GM12878 (cell line): ENCODE measurements around the gene IGFBP2. TPM values are rescaled to one million over a fixed set of nuclear protein-coding genes. Genes with fewer than 3 reads are reported as not detected.

Experiments
- ATAC-seq: fragments of 200-7000 bp; cut with Tn5 transposase; 3 replicates; pipeline ENCODE4 v1.9.1; 2020; ENCODE audit warnings: mild to moderate bottlenecking, moderate library complexity
- BruUV-seq: library from RNA; stranded (reverse); fragments of 400-500 nt; replicated peaks from 2 replicates; lab custom pipeline; 2021; lab: Mats Ljungman, UMichigan
- CTCF ChIA-PET: fragments of 300-600 bp; sonication (Branson Sonifier 250); formaldehyde crosslinking; extraction: SDS; loops from one replicate; lab custom pipeline; 2021; ENCODE audit warnings: inconsistent platforms; lab: Yijun Ruan, JAX
- POLR2A ChIA-PET: fragments of 350-600 bp; formaldehyde crosslinking; extraction: SDS; loops from one replicate; lab custom pipeline; 2021; ENCODE audit warnings: inconsistent platforms; lab: Charles Lee
- RAD21 ChIA-PET: fragments of 300-600 bp; sonication (Branson Sonifier 250); formaldehyde crosslinking; loops from one replicate; lab custom pipeline; 2023; ENCODE audit warnings: antibody characterized with exemption; ENCODE audit not compliant: unreplicated experiment; lab: Charles Lee
- SMC1A ChIA-PET: fragments of 300-600 bp; sonication (Branson Sonifier 250); formaldehyde crosslinking; loops from one replicate; lab custom pipeline; 2023; ENCODE audit not compliant: unreplicated experiment, uncharacterized antibody; lab: Charles Lee
- DNase-seq: peaks from one replicate; pipeline ENCODE4 v3.0.0-alpha.2; 2011; ENCODE audit warnings: low read depth, low spot score
- FAIRE-seq: peaks from 3 replicates; lab custom pipeline; 2011; peaks lifted over from hg19 to GRCh38; lab: Jason Lieb, UNC
- H2AFZ ChIP-seq: 2 replicates; pipeline ENCODE4 v1.6.0; 2011; ENCODE audit warnings: low read depth, low read length, control low read depth; ENCODE audit not compliant: control insufficient read depth
- H3K27ac ChIP-seq: 2 replicates; pipeline ENCODE4 v1.5.1; 2011; ENCODE audit warnings: control low read depth; ENCODE audit not compliant: control insufficient read depth, insufficient read depth
- H3K27me3 ChIP-seq, 2 experiments: replicated peaks in 1 of 2; 2 replicates each; pipeline versions ENCODE4 v1.6.0 to v1.6.1; 2011; ENCODE audit warnings: low read length in 1 of 2; ENCODE audit not compliant: control insufficient read depth in 2 of 2, insufficient read depth in 2 of 2
- H3K36me3 ChIP-seq, 2 experiments: 2 replicates each; pipeline ENCODE4 v1.5.1; 2011; ENCODE audit warnings: low read length in 1 of 2; ENCODE audit not compliant: control insufficient read depth in 2 of 2, insufficient read depth in 2 of 2
- H3K4me1 ChIP-seq: 2 replicates; pipeline ENCODE4 v1.6.1; 2011; ENCODE audit warnings: mild to moderate bottlenecking, low read length, moderate library complexity, mixed read lengths; ENCODE audit not compliant: control insufficient read depth, insufficient read depth
- H3K4me2 ChIP-seq: 2 replicates; pipeline ENCODE4 v1.6.0; 2011; ENCODE audit warnings: control low read depth; ENCODE audit not compliant: control insufficient read depth, insufficient read depth
- H3K4me3 ChIP-seq: fragments of 200-600 bp; sonication (generic); 2 replicates; pipeline ENCODE4 v1.5.1; 2016
- H3K79me2 ChIP-seq: 2 replicates; pipeline ENCODE4 v1.6.0; 2011; ENCODE audit warnings: low read length; ENCODE audit not compliant: control insufficient read depth, insufficient read depth
- H3K9ac ChIP-seq: 2 replicates; pipeline ENCODE4 v1.8.0; 2011; ENCODE audit warnings: low read length, control low read depth, mixed read lengths; ENCODE audit not compliant: control insufficient read depth, insufficient read depth
- H3K9me3 ChIP-seq: replicated peaks from 3 replicates; pipeline ENCODE4 v1.5.1; 2011; ENCODE audit warnings: mild to moderate bottlenecking, low read length; ENCODE audit not compliant: control insufficient read depth, insufficient read depth
- H4K20me1 ChIP-seq: 2 replicates; pipeline ENCODE4 v1.6.0; 2011; ENCODE audit not compliant: control insufficient read depth, insufficient read depth
- CREM ChIP-seq: IDR thresholded peaks from 2 replicates; pipeline ENCODE4 v1.6.1; 2014; ENCODE audit warnings: antibody characterized with exemption, low read depth
- EGR1 ChIP-seq, 2 experiments: IDR thresholded peaks; 1 replicate in 1 of 2; 2 replicates in 1 of 2; pipeline ENCODE4 v1.6.1; 2011 to 2012; ENCODE audit warnings: low read depth in 2 of 2, low read length in 2 of 2, borderline replicate concordance in 1 of 2, mild to moderate bottlenecking in 1 of 2, moderate library complexity in 1 of 2
- FOXK2 ChIP-seq: fragments of 450-650 bp; IDR thresholded peaks from 2 replicates; pipeline ENCODE4 v1.6.1; 2017; ENCODE audit warnings: mild to moderate bottlenecking, moderate library complexity
- FOXM1 ChIP-seq: IDR thresholded peaks from 2 replicates; pipeline ENCODE4 v1.6.1; 2012; ENCODE audit warnings: low read depth, mild to moderate bottlenecking, inconsistent platforms, low read length, moderate library complexity
- HCFC1 ChIP-seq: fragments of 150-350 bp; IDR thresholded peaks from 2 replicates; pipeline ENCODE4 v1.6.1; 2014; ENCODE audit warnings: low read length
- HDAC2 ChIP-seq: fragments of 200-600 bp; sonication (generic); IDR thresholded peaks from 2 replicates; pipeline ENCODE4 v1.6.1; 2017
- IKZF1 ChIP-seq: fragments of 450-650 bp; conservative IDR thresholded peaks from 2 replicates; pipeline ENCODE4 v1.6.1; 2017; ENCODE audit warnings: antibody characterized with exemption, mild to moderate bottlenecking
- MTA2 ChIP-seq: fragments of 450-650 bp; IDR thresholded peaks from 2 replicates; pipeline ENCODE4 v1.6.1; 2016; ENCODE audit warnings: low read depth, mild to moderate bottlenecking, moderate library complexity
- NBN ChIP-seq: fragments of 450-650 bp; IDR thresholded peaks from 2 replicates; pipeline ENCODE4 v1.6.1; 2016
- NRF1 ChIP-seq: conservative IDR thresholded peaks from 2 replicates; pipeline ENCODE4 v1.6.1; 2011; ENCODE audit warnings: mild to moderate bottlenecking, low read depth, low read length, improper control_type of control experiment
- POLR2AphosphoS5 ChIP-seq: IDR thresholded peaks from 2 replicates; pipeline ENCODE4 v1.6.1; 2011; ENCODE audit warnings: mild to moderate bottlenecking, low read length, inconsistent platforms
- SIN3A ChIP-seq: IDR thresholded peaks from 2 replicates; pipeline ENCODE4 v1.6.1; 2012; ENCODE audit warnings: low read depth, low read length, improper control_type of control experiment
- SIX5 ChIP-seq: IDR thresholded peaks from 2 replicates; pipeline ENCODE4 v1.6.1; 2011; ENCODE audit warnings: mild to moderate bottlenecking, low read depth, low read length, moderate library complexity; ENCODE audit not compliant: severe bottlenecking
- SP1 ChIP-seq: IDR thresholded peaks from one replicate; pipeline ENCODE4 v1.6.1; 2011; ENCODE audit warnings: low read depth, low read length
- SREBF1 ChIP-seq: IDR thresholded peaks from 2 replicates; pipeline ENCODE4 v1.6.1; 2012; ENCODE audit warnings: mild to moderate bottlenecking, low read length
- ZNF592 ChIP-seq: fragments of 450-650 bp; IDR thresholded peaks from 2 replicates; pipeline ENCODE4 v1.6.1; 2017; ENCODE audit warnings: mild to moderate bottlenecking, moderate library complexity
- in situ Hi-C: fragments of 300-500 bp; cut with MboI; formaldehyde crosslinking; loops from 9 replicates; pipeline ENCODE4 v1.14.3; 2018; ENCODE audit warnings: mixed read lengths
- intact Hi-C: fragments of 100-400 bp; cut with micrococcal nuclease; formaldehyde crosslinking; loops from one replicate; pipeline ENCODE4 v1.14.2; 2022; ENCODE audit not compliant: unreplicated experiment
- polyA plus RNA-seq, 11 experiments: library from polyadenylated mRNA; depleted of rRNA in 4 of 11; unstranded in 6 of 11; stranded (reverse) in 5 of 11; fragments of >200 nt; fragmentation: Nextera tagmentation in 4 of 11; fragmentation: Illumina TruSeq in 1 of 11; extraction: Ambion mirVana in 4 of 11; extraction: Trizol in 1 of 11; gene quantifications; 1 replicate in 1 of 11; 2 replicates in 10 of 11; pipeline versions ENCODE4 v1.2.1 to v1.2.3, GENCODE V29; 2011 to 2016; ENCODE audit warnings: inconsistent platforms in 2 of 11, missing spikeins in 2 of 11, low read depth in 1 of 11
- total RNA-seq, 4 experiments: library from RNA; depleted of rRNA in 3 of 4; stranded (reverse); fragments of >200 nt in 3 of 4; fragmentation: Illumina TruSeq in 1 of 4; extraction: Trizol in 1 of 4; gene quantifications; 2 replicates each; pipeline versions ENCODE4 v1.2.1 to v1.2.3, GENCODE V29; 2013 to 2021
- TF ChIP-seq, protein P1 (sequence below): fragments of 450-650 bp; IDR thresholded peaks from 2 replicates; pipeline ENCODE4 v1.6.1; 2017; ENCODE audit warnings: borderline replicate concordance
- TF ChIP-seq, protein P2 (sequence below): IDR thresholded peaks from 2 replicates; pipeline ENCODE4 v1.6.1; 2011; ENCODE audit warnings: low read depth, mild to moderate bottlenecking, low read length, moderate library complexity, borderline replicate concordance; ENCODE audit errors: extremely low read depth

The IGFBP2 gene
- total and polyA plus RNA-seq, 10 of the 15 experiments (the other 5 are each of a cell fraction or from before 2014, with no cell fraction given): 0.11 to 1.5 (median 0.38) TPM; not detected in 5

- FAIRE-seq (no peak), ATAC-seq (no peak), DNase-seq (no peak)
- Histone ChIP-seq H2AFZ (no peak overlapping the region), H3K27me3 (no peaks in the 10 kb centered on the region; a peak in 1 of 4 replicates), H3K9me3 (peaks cover 8% of the 10 kb centered on the region; the same call in 2 of the 3 replicates), H4K20me1 (no peaks in the 10 kb centered on the region), H3K27ac (no peak overlapping the region), H3K9ac (no peak overlapping the region), H3K4me2 (no peak overlapping the region), H3K79me2 (no peaks in the 10 kb centered on the region), H3K4me3 (no peak overlapping the region), H3K36me3 (no peaks in the 10 kb centered on the region), H3K4me1 (peaks cover 14% of the 10 kb centered on the region)
- ChIA-PET SMC1A (interaction anchor here (1.1 kb wide), 1 partner anchor 13 kb away, joined by 3 read pairs; no protein-coding TSS in a partner anchor), CTCF (interaction anchor here (0.9 to 1.4 kb wide), 2 partner anchors 14 to 49 kb away, joined by 3 read pairs; no protein-coding TSS in a partner anchor), RAD21 (no interaction called here), POLR2A (no interaction called here)
- no TSS peak for BruUV-seq
- intact Hi-C loops: no loop called here
- in situ Hi-C loops: no loop called here
- TF ChIP-seq SIN3A: no peak
- TF ChIP-seq CREM: no peak
- TF ChIP-seq FOXK2: no peak
- no peak for TF ChIP-seq MTA2
- no peak for TF ChIP-seq NBN
- no peak for TF ChIP-seq FOXM1
- TF ChIP-seq HCFC1: no peak
- no peak for TF ChIP-seq SIX5
- TF ChIP-seq ZNF592: no peak
- no peak for TF ChIP-seq SREBF1
- TF ChIP-seq EGR1 (IDR thresholded peaks at IDR 0.05; ENCODE audit: borderline replicate concordance in 1 of 2, low read depth in 2 of 2, low read length in 2 of 2): no peak
- TF ChIP-seq HDAC2: no peak
- no peak for TF ChIP-seq IKZF1
- no peak for TF ChIP-seq POLR2AphosphoS5
- TF ChIP-seq, protein P1, sequence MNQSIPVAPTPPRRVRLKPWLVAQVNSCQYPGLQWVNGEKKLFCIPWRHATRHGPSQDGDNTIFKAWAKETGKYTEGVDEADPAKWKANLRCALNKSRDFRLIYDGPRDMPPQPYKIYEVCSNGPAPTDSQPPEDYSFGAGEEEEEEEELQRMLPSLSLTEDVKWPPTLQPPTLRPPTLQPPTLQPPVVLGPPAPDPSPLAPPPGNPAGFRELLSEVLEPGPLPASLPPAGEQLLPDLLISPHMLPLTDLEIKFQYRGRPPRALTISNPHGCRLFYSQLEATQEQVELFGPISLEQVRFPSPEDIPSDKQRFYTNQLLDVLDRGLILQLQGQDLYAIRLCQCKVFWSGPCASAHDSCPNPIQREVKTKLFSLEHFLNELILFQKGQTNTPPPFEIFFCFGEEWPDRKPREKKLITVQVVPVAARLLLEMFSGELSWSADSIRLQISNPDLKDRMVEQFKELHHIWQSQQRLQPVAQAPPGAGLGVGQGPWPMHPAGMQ: no peak
- TF ChIP-seq, protein P2, sequence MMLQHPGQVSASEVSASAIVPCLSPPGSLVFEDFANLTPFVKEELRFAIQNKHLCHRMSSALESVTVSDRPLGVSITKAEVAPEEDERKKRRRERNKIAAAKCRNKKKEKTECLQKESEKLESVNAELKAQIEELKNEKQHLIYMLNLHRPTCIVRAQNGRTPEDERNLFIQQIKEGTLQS: no peak
- TF ChIP-seq SP1: no peak
- no peak for TF ChIP-seq NRF1
Measured at GRCh38 chr2:216604458-216604857, 28.8 kb upstream of the IGFBP2 start.
